Gastroesophageal sphincter (tissue), 4 donors: ENCODE data around the gene CPD. TPM values are rescaled to one million over a fixed set of nuclear protein-coding genes. Genes with fewer than 3 reads are reported as not detected.

Source experiments
- ATAC-seq: fragments of 150-250 bp; one replicate; pipeline ENCODE4 v1.9.1; 2016; ENCODE audit warnings: mild to moderate bottlenecking, moderate library complexity
- H3K27ac ChIP-seq, 4 donors: fragments of 200-600 bp; sonication (generic) in 3 of 4; 1 replicate in 3 of 4; 2 replicates in 1 of 4; pipeline ENCODE4 v1.5.1; 2016 to 2019
- H3K27me3 ChIP-seq: fragments of 200-600 bp; sonication (generic); one replicate; pipeline ENCODE4 v1.5.1; 2019
- H3K36me3 ChIP-seq, 2 donors: fragments of 200-600 bp; sonication (generic); one replicate each; pipeline ENCODE4 v1.5.1; 2019; ENCODE audit warnings: control low read depth in 1 of 2
- H3K4me1 ChIP-seq, 3 donors: fragments of 200-600 bp; sonication (generic); 1 replicate in 2 of 3; 2 replicates in 1 of 3; pipeline ENCODE4 v1.5.1; 2016 to 2019; ENCODE audit warnings: control low read depth in 2 of 3
- H3K4me3 ChIP-seq, 2 donors: fragments of 200-600 bp; sonication (generic); one replicate each; pipeline ENCODE4 v1.5.1; 2019; ENCODE audit warnings: mild to moderate bottlenecking in 1 of 2, moderate library complexity in 1 of 2
- H3K9me3 ChIP-seq, 3 donors: fragments of 200-600 bp; sonication (generic); one replicate each; pipeline ENCODE4 v1.5.1; 2017 to 2019; ENCODE audit warnings: control low read depth in 2 of 3
- EP300 ChIP-seq: sonication (generic); formaldehyde crosslinking; IDR thresholded peaks from one replicate; pipeline ENCODE4 v1.6.1; 2017; ENCODE audit warnings: antibody characterized with exemption, mild to moderate bottlenecking
- POLR2A ChIP-seq, 2 donors: fragments of 450-650 bp; IDR thresholded peaks; one replicate each; pipeline ENCODE4 v1.6.1; 2017; ENCODE audit warnings: antibody characterized with exemption in 2 of 2, mild to moderate bottlenecking in 2 of 2, moderate library complexity in 1 of 2
- POLR2AphosphoS5 ChIP-seq: sonication (generic); formaldehyde crosslinking; IDR thresholded peaks from one replicate; pipeline ENCODE4 v1.6.1; 2017; ENCODE audit warnings: antibody characterized with exemption
- WGBS, 2 donors: methylation state at CpG; one replicate each; pipeline ENCODE4 v1.1.5; 2018; ENCODE audit warnings: low coverage in 1 of 2; 5-methylcytosine and 5-hydroxymethylcytosine counted together
- total RNA-seq, 4 donors: library from RNA; depleted of rRNA; stranded (reverse); fragments of >200 nt; gene quantifications; one replicate each; pipeline ENCODE4 v1.1.0, GENCODE V29; 2016
- TF ChIP-seq, protein P1 (sequence below), 4 experiments: fragments of 200-600 bp in 2 of 4; fragments of 450-650 bp in 2 of 4; sonication (generic) in 1 of 4; IDR thresholded peaks; one replicate each; pipeline ENCODE4 v1.5.1; 2017 to 2019; ENCODE audit warnings: antibody characterized with exemption in 4 of 4, mild to moderate bottlenecking in 2 of 4, moderate library complexity in 2 of 4

The CPD gene
- total RNA-seq, 4 donors from 2014 or later: 37.8 to 103 (median 57.5) TPM

DNA sequence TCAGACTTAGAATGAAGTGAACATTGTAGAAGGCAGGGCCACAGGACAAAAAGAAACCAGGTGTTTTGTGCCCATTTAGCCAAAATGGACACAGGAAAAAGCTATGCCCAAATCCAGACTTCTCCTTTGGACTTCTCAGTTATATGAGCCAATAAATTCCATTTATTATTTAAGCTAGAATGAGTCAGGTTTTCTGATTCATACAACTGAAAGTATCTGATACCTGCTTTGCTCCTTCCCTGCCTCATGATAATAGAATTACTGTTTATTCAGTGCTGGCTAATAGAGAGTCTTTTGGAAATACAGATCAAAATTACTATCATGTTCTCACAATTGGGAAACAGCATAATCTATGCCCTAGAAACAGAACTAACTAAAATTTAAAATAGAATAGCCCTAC is 8.7 kb upstream of the CPD start:
- no peak for ATAC-seq
- Histone ChIP-seq H3K27me3 (no peaks in the 10 kb centered on the region), H3K27ac (peak overlapping the region in 3 of 4 donors; percentile 52 to 71 (median 69)), H3K4me1 (peaks cover 0 to 17% (median 0%) of the 10 kb centered on the region in 3 donors), H3K9me3 (no peaks in the 10 kb centered on the region), H3K4me3 (no peak overlapping the region), H3K36me3 (no peaks in the 10 kb centered on the region)
- TF ChIP-seq POLR2AphosphoS5 (no peak), POLR2A (IDR thresholded peaks at IDR 0.05) (no peak), EP300 (no peak)
- TF ChIP-seq, protein P1, sequence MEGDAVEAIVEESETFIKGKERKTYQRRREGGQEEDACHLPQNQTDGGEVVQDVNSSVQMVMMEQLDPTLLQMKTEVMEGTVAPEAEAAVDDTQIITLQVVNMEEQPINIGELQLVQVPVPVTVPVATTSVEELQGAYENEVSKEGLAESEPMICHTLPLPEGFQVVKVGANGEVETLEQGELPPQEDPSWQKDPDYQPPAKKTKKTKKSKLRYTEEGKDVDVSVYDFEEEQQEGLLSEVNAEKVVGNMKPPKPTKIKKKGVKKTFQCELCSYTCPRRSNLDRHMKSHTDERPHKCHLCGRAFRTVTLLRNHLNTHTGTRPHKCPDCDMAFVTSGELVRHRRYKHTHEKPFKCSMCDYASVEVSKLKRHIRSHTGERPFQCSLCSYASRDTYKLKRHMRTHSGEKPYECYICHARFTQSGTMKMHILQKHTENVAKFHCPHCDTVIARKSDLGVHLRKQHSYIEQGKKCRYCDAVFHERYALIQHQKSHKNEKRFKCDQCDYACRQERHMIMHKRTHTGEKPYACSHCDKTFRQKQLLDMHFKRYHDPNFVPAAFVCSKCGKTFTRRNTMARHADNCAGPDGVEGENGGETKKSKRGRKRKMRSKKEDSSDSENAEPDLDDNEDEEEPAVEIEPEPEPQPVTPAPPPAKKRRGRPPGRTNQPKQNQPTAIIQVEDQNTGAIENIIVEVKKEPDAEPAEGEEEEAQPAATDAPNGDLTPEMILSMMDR (IDR thresholded peaks at IDR 0.05): no peak

DNA sequence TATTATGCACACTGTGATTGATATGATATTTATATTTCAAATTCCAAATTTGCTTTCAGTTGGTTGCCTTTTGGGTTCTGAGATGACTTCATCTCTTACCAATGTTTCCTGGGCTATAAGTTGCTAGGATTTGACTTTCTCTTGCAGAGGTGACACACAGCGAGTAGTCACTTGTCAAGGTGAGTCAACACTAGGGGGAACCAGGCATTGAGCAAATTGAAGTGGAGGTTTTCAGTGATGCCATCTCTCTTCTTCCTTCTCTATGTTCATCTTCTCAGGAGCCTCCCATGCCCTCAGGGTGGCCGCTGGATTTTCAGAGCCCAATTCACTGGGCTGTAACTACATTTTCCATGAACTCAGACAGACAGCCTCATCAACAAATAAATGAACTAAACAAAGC is 6.0 kb upstream of the CPD start:
- TF ChIP-seq POLR2A (IDR thresholded peaks at IDR 0.05): no peak
- no peak for TF ChIP-seq POLR2AphosphoS5
- no peak for TF ChIP-seq EP300
- TF ChIP-seq, protein P1 (IDR thresholded peaks at IDR 0.05): no peak
- no peak for ATAC-seq
- Histone ChIP-seq H3K36me3 (no peaks in the 10 kb centered on the region), H3K27me3 (no peaks in the 10 kb centered on the region), H3K27ac (no peak overlapping the region), H3K4me3 (no peak overlapping the region), H3K4me1 (peaks cover 0 to 39% (median 2%) of the 10 kb centered on the region in 3 donors), H3K9me3 (no peaks in the 10 kb centered on the region)
- WGBS, 2 donors: 85% methylated on average over 2 of the region's 2 CpGs; no CpG with 5 or more reads in 1 of the 2 donors

DNA sequence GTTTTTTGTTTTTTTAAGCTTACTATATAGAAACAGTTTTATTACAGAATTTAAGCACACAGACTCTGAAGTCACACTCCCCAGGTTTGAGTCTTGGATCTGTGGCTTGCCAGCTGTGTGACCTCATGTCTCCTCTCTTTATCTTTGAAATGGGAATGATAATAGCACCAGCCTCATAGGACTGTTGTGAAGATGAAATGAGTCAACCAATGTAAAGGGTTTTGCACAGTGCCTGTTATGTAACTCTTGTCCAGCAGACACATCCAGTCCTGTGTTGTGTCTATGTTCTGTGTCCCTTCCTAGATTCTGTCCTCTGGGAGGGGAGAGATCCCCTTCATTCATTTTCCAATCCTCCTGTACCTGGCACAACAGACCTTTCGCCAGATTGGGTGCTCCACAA is 3.1 kb upstream of the CPD start:
- WGBS, 2 donors: 75 to 100% methylated on average over 1 of the region's 1 CpG
- Histone ChIP-seq H3K27ac (no peak overlapping the region), H3K9me3 (no peaks in the 10 kb centered on the region), H3K36me3 (no peaks in the 10 kb centered on the region), H3K4me3 (no peak overlapping the region), H3K27me3 (no peaks in the 10 kb centered on the region), H3K4me1 (peaks cover 0 to 38% (median 2%) of the 10 kb centered on the region in 3 donors)
- no peak for ATAC-seq
- no peak for TF ChIP-seq EP300

DNA sequence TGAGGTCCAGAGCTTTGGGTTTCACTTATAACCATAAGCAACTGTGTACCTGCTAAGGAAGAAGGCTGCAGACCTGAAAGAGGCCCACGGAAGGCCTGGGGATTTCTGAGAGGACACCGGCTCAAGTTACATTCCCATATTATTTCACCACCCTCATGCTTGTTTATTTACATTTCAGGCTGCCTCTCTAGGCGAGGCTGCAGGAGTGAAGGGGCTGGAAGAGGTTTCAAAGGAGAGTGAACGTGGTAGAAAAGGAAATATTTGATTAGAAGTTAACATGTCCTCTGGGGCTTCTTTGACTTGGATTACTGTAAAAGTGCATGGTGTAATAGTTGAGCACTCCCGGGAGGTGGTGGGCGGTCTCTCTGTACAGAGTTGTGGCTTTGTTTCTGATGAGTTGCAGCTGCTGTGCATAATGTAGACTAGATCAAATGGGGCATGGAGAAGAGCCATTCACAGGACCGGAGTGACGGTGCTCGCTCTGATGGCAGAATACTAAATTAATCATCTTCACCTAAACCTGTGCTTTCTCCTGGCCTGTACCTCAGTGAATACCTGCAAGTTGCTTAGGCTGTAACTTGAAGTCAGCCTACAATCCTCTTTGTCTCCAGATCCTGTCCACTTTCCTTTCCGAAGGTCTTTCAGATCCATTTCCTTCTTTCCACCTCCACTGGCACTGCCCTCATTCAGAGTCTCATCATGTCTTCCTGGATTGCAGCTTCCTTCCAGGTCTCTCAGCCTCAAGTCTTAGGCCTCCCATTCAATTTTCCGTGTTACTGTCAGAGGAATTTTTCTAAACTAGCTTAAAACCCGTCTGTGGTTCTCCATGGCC is 1.9 kb upstream of the CPD start:
- no peak for TF ChIP-seq POLR2A (IDR thresholded peaks at IDR 0.05)
- no peak for TF ChIP-seq EP300
- TF ChIP-seq, protein P1 (IDR thresholded peaks at IDR 0.05): no peak
- no peak for TF ChIP-seq POLR2AphosphoS5
- Histone ChIP-seq H3K4me1 (peaks cover 0 to 50% (median 7%) of the 10 kb centered on the region in 3 donors), H3K36me3 (no peaks in the 10 kb centered on the region), H3K27ac (peak overlapping the region in 3 of 4 donors; percentile 43 to 98 (median 94)), H3K9me3 (no peaks in the 10 kb centered on the region), H3K27me3 (no peaks in the 10 kb centered on the region), H3K4me3 (no peak overlapping the region)
- ATAC-seq: no peak
- WGBS, 2 donors: 40 to 61% methylated on average over 10 to 12 of the region's 12 CpGs

DNA sequence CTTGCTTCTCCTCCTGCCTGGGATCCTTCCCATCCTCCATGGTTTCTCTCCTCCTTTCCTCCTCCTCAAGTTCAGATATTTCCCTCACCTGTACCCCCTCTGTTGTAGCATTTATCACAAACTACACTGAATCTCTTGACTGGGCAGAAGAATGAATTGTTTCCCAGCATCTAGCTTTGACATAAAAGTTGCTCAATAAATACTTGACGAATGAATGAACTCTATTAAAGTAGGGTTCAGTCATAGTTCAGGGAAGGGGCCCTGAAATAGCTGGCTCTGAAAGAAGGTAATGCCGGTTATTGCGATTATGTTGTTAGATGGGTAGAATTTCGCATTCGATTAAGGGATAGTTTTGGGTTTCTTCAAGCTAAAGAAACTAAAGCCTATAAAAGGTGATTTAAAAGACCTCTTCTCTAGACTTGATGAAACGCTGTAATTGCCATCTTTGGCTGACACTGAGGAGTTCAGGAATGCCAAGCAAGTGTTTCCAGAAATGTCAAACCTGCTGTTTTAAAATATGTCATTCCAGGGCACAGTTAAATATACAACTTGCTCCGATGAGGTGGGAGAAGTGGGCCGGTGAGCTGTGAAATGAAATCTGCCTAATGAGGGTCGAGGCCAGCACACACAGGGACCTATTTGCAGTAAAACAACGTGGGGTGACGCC is 1.0 kb upstream of the CPD start:
- no peaks in the 10 kb centered on the region for H3K27me3 ChIP-seq
- H3K4me3 ChIP-seq: peak overlapping the region; percentile 52 to 86
- H3K9me3 ChIP-seq: no peaks in the 10 kb centered on the region
- peak overlapping the region; percentile 81 to 98 (median 96) for H3K27ac ChIP-seq
- 49 to 63% methylated on average over 10 of the region's 11 CpGs for WGBS, 2 donors
- ATAC-seq: no peak
- H3K4me1 ChIP-seq: peaks cover 0 to 59% (median 7%) of the 10 kb centered on the region in 3 donors
- TF ChIP-seq EP300 (no peak), POLR2A (IDR thresholded peaks at IDR 0.05) (no peak), POLR2AphosphoS5 (no peak)
- TF ChIP-seq, protein P1 (IDR thresholded peaks at IDR 0.05): no peak
- no peaks in the 10 kb centered on the region for H3K36me3 ChIP-seq
